Right renal pelvis (tissue), 4 donors: ENCODE data around the gene HOXC11. TPM values are rescaled to one million over a fixed set of nuclear protein-coding genes. Genes with fewer than 3 reads are reported as not detected.

Experiments used
- DNase-seq, 4 donors: peaks; one replicate each; pipeline ENCODE4 v3.0.0-alpha.2; 2013; ENCODE audit warnings: low read depth in 4 of 4, low spot score in 3 of 4, missing footprints in 1 of 4
- polyA plus RNA-seq, 4 donors: library from polyadenylated mRNA; unstranded; fragments of 120-200 nt; gene quantifications; one replicate each; pipeline ENCODE4 v1.2.1, GENCODE V29; 2013; ENCODE audit not compliant: insufficient read length in 4 of 4

HOXC11 gene
- polyA plus RNA-seq, 4 donors: 1.4 to 4.3 (median 2.1) TPM

DNA sequence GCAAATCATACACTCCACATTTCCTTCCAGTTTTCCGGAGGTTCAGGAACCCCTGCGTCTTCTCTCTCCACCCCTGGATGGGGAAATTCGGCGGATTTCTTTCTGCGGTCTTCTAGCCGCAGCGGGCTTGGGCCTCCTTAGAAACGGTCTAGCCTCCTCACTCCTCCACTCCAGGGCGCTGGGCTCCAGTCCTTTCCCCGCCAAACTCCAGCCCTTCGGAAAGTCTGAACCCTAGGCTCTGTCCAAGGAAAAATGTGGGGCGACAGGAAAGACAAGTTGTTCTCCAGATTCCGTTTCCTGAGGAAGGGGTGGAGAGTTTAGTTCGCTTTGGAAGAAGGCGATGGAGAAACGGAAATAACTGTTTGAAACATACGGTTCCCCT, 10.6 kb downstream of the HOXC11 start:
- DNase-seq: no peak

DNA sequence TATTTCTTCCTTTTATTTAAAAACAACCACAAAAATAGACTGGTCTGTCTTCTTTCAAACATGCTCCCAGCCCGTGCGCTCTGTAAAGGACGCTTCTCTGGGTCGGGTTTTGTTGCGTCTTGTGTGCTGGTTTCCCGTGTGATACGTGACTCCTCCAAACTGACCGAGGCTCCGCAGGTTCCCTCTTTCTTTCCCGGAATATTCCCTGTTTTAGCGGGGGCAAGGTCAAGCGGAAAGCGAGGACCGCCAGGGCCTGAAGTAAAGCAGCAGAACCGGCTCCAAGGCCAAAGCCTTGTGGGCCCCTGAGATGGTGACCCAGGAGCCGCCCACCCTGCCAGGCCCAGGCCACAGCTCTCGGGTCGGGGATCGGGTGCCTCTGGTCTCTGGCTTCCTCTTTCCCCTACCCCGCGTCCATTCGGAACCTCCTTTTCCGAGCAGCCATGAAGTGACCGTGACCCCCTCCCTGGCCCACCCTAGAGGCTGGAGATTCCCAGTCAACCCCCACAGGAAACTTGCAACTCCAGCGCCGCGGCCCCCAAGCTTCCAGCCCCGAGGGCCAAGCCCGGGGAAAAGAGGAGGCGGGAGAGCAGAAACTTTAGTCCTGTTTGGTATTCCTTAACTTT, 11.1 kb downstream of the HOXC11 start:
- DNase-seq: no peak

DNA sequence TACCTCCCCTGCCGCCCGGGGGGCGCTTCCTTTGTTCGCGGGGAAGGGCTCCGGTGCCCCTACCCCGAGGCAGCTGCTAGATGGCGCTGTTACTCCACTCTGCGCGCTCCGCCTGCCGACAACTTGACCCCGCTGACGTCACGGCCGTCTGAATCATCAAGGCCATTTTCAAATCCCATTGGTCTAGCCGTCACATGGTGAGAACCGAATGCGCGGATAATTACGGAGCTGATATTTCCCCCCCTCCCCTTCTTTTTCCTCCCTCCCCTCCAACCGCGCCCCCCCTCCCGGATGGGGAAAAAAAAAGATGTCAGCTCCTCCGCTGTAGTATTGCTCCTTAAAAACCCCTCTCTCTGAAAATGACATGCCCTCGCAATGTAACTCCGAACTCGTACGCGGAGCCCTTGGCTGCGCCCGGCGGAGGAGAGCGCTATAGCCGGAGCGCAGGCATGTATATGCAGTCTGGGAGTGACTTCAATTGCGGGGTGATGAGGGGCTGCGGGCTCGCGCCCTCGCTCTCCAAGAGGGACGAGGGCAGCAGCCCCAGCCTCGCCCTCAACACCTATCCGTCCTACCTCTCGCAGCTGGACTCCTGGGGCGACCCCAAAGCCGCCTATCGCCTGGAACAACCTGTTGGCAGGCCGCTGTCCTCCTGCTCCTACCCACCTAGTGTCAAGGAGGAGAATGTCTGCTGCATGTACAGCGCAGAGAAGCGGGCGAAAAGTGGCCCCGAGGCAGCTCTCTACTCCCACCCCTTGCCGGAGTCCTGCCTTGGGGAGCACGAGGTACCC, 12.2 kb downstream of the HOXC11 start, which contains the start of gene HOXC10:
TSS of gene HOXC10 (plus strand) at position 246 of the 791 bp plus-strand sequence. CDS start at position 360, 114 bp downstream.
- DNase-seq: peak; percentile 97 to 98 (median 98)

DNA sequence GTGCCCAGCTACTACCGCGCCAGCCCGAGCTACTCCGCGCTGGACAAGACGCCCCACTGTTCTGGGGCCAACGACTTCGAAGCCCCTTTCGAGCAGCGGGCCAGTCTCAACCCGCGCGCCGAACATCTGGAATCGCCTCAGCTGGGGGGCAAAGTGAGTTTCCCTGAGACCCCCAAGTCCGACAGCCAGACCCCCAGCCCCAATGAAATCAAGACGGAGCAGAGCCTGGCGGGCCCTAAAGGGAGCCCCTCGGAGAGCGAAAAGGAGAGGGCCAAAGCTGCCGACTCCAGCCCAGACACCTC, 12.7 kb downstream of the HOXC11 start:
- DNase-seq: no peak

DNA sequence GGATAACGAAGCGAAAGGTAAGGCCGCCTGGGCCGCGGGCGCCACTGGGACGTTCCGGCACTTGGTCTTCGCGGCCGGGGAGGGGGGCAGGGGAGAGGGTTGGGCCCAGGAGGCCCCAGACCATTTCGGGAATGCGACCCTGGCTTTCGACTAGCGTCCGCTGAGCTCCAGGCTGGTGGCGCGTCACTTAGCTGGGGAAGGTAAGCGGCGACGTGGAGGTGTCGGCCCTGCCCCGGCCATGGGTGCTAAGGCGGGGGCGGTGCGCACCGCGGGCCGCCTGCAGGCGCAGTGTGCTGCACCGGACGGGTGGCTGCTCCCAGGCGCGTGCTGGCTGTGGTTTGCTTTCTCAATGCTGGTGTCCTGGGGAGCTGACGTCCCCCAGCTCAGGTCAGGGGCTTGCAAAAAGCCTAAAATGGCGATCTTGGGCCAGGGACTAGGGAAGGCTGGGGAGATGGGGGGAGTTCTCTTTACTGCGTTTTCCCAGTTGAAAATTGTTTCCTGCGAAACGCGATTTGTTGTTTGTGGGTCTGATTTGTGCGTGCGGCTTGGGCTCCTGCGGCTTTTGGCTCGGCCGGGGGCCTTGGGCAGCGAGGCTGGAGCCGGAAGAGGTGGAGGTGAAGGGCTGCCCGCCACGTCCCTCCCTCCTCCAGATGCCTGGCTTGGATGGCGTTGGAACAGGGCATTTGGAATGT, 13.2 kb downstream of the HOXC11 start:
- DNase-seq: no peak

DNA sequence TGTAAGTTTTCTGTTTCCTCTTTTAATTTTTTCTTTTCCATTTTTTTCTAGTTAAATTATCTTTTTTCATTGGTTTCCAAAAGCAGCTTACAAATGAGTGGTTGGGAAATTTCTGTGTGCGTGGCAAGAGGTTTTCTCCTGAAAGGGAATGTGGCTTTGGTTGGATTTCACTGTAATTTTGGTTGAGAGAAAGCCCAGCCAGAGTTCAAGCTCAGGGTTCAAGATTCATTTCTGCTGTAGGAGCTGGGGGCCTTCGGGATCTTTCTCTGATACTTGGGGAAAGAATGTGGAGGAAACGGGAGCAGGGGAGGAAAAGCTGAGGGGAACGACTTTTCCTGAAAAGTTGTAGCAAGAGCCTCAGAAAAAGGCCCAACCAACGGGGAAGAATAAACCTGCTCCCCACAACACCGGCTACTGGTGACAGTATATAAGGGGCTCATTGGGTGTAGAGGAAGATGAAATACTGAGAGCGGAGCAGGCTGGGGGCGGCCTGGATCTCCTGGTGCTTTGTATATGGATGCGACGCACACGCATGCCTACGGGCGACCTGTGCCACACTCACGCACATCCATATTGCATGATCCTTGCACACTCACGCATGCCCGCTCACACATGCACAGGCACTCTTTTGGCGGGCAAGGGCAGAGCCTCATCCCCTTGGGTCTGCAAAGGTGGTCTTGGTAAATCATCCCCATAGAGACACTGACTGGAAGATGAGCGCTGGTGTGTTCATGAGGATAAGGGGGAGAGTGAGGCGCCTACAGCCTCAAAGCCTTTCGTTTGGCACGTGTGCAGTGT, 14.0 kb downstream of the HOXC11 start:
- DNase-seq: no peak

DNA sequence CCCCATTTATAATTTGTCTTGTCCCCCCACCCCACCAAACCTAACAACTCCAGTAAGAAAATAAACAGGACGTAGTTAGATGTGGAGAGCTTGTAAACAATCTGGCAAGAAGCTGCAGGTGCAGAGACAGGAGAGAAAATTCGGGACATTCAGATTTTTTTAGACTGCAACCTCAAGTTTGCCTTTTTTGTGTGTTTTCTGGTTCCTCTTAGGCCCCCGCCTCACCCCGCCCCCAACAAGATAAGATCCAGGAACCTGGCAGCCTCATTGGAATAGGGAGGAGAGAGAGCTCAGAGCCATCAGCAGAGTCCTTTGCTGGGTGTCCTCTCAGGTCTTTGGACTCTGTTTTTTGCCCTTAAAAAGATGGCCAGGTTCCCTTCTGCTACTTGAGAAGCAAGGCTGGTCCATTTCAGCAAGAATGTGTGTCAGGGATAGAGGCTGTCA, 14.9 kb downstream of the HOXC11 start:
- no peak for DNase-seq

DNA sequence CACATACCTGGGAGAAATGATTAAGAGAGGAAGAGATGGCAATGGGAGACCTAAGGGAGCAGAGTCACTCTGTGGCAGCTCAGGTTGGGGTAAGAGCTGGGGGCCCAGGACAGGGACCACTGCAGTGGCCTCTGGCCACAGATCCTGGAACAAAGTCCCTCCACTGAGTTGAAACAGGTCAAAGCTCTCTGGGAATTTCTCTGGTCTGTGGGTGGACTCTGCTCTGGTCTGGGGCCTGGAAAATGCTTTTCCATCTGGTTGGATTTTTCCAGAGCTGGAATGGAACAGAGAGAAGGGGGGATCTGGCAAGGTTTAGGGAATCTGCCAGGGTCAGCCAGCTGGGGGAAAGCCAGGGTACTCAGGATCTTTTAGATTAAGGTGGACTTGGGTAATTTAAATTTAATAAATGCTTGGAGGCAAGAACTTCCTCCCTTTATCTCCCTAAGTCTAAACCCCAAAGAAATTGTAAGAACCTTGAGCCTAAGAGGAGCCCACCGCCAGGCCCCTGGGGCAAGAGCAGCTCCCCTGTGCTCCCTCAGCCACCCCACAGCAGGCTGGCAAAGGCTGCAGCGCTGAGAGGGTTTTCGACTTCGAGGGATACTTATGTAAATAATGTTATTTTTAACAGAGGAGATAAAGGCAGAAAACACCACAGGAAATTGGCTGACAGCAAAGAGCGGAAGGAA, 15.8 kb downstream of the HOXC11 start:
- DNase-seq: no peak

DNA sequence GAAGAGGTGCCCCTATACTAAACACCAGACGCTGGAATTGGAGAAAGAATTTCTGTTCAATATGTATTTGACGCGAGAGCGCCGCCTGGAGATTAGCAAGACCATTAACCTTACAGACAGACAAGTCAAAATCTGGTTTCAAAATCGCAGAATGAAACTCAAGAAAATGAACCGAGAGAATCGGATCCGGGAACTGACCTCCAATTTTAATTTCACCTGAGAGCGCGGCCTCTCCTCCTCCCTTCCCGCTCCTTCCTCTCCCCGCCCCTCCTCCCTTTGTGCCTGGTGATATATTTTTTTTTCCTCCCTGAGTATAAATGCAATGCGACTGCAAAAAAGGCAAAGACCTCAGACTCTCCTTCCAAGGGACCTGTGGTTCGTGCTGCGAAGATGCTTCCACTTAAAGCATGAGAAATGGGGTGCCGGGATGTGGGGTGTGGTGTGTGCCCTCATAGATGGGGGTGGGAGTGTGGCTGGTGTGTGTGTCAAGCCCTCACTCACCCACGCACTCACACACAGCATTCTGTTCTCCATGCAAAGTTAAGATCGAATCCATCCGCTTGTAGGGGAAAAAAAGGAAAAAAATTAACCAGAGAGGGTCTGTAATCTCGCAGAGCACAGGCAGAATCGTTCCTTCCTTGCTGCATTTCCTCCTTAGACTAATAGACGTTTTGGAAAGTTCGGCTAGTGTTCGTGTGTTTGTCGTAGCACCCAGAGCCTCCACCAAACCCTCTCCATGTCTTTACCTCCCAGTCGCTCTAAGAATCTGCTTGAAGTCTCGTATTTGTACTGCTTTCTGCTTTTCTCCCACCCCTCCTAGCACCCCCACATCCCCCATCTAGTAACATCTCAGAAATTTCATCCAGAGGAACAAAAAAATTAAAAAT, 16.5 kb downstream of the HOXC11 start:
- DNase-seq: no peak

DNA sequence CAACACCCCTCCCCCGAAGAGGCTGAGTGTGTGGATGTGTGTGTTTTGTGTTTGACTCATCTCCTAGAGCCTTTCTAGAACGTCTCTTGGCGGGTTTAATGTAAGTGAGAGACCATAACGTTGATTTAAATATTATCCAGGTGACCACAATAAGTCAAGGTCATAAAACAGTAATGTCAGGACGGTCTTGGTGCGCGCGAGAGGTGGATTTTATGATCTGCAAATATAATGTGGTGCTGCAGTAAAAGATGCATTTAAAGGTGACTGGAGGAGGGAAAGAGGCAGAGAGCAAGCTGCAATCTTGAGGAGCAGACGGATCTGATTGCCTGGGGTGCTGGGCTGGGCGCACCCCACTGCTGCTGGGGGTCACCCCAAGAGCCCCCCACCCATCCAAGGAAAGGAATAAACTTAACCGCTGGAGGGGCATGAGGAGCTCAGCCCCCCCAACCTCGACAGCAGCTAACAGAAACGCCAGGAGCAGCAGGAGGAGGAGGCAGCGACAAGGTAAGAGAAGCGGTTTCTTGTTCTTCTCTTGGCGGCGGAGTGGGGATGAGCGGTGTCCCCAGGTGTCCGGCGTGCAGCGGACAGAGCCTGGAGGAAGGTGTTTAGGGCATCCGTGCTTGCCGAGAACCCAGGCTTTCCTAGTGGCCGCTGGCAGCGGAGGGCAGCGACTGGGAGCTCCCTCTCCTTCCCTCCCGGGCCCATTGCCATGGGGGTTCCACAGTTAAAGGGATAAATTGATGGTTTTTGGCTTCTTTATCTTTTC, 17.6 kb downstream of the HOXC11 start:
- DNase-seq: no peak

DNA sequence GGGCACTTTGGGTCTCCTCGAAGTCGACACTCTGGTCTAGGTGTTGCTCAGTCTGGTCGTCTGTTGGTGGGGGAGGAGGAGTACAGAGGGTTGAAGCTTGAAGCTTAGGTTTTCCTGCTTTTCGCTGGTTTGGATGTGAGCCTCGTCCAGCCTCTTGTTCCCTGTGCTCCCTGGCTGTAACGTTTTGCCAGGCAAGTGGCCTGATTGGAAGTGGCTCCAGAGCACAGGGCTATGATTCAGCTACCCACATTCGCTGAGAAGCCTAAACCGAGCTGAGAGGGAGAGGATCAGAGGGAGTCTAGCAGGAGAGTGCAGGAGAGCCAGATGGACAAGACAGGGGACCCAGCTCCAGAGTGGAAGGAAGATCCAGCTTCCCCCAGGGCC, 18.1 kb downstream of the HOXC11 start:
- DNase-seq: no peak

DNA sequence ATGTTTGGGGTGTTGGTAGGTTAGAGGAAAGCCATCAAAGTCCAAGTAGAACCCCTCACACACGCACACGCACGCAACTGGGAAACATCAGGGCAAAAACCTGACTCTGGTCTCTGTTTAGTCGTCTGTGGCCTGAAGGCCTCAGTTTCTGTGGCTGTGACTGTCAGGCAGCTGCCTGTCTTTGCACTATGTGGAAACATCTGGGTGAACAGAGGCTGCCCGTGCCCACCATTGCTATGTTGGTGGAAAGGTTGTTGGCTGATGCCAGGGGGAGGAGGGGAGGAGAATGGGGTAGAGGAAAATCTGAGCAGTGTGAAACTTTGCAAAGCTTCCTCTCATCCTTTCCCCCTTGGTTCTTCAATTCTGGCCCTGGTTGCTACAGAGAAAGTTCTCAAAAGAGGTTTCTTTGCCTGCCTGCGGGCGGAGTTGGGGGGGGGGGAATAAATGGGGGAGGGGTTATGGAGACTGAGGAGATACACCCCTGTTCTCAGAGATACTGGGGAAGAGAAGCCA, 19.5 kb downstream of the HOXC11 start:
- no peak for DNase-seq

DNA sequence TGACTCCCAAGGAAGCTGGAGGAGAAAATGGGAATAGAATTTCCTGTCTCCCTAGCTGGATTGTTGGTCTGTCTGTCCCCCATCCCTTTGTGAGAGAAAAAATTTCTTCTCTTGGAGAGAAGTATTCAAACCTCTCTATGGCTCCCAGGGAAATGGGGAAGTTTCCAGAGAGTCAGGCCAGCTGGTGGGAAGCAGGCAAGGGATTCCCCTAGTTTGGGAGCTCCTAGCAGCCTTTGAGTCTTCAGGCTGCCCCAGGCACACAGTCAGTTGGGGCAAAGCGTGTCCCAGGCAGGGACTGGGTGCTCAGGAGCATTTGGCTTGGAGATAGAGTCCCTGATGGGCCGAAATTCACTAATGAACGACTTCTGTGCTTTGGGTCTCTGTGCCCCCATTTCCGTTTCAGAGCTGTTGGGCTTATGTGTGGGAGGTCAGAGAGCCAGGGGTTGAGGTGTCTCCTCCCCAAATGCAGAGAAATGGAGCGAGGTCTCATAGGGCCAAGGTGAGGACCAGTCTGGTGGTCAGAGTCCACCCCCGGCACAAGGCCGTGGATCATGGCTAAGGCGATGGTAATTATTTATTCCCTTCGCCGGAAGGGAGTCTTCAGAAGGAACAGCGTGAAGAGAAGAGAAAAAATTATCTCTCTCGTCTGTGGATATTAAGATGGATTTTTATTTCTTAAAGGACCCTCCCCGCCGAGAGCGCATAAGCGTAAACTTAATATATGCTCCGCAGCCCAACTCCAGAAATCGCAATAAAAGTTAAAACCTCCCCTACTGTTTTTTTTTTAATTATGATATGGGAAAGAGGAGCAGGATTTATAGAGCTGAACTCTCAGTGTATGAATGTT, 20.5 kb downstream of the HOXC11 start:
- DNase-seq: no peak

DNA sequence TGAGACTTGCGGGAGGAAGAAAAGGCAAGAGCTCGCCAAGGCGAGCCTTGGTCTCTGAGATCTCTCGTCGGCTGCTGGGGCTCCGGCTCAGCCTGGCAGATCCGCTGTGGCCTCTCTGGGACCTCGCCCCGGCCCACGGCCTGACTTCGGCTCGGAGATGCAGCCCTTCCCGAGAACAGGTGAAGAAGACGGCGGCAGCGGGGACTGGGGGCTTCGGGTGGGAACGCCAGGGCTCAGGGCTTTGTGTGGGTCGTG, 21.0 kb downstream of the HOXC11 start:
- no peak for DNase-seq

DNA sequence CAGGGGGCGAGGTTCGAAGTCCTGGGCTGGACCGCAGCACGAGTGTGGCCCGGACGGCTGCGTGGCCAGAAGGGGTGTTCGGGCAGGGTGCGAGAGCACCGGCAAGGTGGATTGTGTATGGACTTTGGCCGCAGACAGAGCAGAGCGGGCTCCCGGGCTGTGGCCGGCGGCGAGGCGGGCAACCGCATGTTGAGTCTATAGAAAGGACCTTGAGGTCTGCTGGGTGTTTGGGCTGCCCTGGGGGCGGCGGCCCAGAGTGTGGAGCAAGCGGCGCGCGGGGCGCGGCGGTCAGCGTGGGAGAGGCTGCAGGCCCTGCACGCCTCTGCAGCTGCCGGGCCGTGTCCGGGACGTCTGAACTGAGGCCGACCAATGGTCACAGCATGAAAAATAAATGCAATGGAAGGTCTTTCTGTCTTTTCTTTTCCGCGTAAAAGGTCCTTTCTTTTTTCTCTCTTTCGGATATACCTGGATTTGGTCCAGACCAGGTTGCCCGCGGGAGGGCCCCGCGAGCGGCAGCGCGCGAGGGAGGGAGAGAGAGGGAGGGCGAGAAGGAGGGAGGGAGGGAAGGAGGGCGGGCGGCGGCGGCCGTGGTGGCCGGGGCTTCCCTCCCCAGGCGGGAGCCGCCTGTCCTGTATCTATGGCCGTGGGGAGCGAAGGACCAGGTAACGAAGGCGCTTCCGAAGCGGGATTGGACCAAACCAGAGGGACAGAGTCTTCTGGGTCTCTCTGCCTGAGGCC, 21.5 kb downstream of the HOXC11 start:
- no peak for DNase-seq

DNA sequence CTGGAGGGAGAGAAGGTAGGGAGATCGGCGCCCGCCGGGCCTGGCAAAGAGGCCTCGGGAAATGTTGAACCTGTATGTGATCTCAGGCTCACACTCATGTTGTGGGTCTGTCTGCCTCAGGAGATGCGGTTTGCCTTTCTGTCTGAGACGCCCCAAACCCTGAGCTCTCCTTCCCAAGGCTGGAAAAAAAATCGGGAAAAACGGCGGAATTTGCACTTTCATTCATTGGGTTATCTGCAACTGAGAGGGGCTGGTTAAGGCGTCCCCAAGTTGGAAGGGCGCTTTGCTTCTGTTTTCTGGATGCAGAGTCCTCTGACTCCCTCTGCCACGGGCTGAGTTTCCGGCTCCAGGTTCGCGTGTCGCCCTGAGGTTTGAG, 22.1 kb downstream of the HOXC11 start:
- DNase-seq: no peak
